Motor neuron (in vitro differentiated cells): ENCODE measurements around the gene AOAH. TPM values are rescaled to one million over a fixed set of nuclear protein-coding genes. Genes with fewer than 3 reads are reported as not detected.

Experiments used
- ATAC-seq, 8 experiments: fragments of 200-7000 bp; cut with Tn5 transposase; replicated peaks in 6 of 8; 2 replicates each; pipeline ENCODE4 v1.8.0; 2021; ENCODE audit warnings: mild to moderate bottlenecking in 8 of 8, moderate library complexity in 8 of 8
- H3K27ac ChIP-seq, 2 donors: fragments of 250-450 bp; sonication (Bioruptor Pico); 2 replicates each; pipeline ENCODE4 v1.9.0; 2021; ENCODE audit warnings: antibody characterized with exemption in 2 of 2, mild to moderate bottlenecking in 2 of 2, moderate library complexity in 1 of 2
- H3K4me1 ChIP-seq, 2 donors: fragments of 250-450 bp; sonication (Bioruptor Pico); replicated peaks in 1 of 2; 2 replicates each; pipeline ENCODE4 v1.6.1; 2021; ENCODE audit warnings: antibody characterized with exemption in 2 of 2, mild to moderate bottlenecking in 2 of 2, moderate library complexity in 1 of 2
- H3K4me3 ChIP-seq, 5 donors: fragments of 250-450 bp; sonication (Bioruptor Pico); 2 replicates each; pipeline ENCODE4 v1.9.0; 2021; ENCODE audit warnings: antibody characterized with exemption in 5 of 5, mild to moderate bottlenecking in 5 of 5, moderate library complexity in 4 of 5
- WGBS, 10 experiments: fragments of 450-650 bp; shearing (Covaris generic); methylation state at CpG; one replicate each; pipeline ENCODE4 v1.0.0; 2022; 5-methylcytosine and 5-hydroxymethylcytosine counted together
- in situ Hi-C, 9 experiments: fragments of 400-800 bp; cut with MboI; loops; one replicate each; pipeline ENCODE4 v1.15.0; 2021; ENCODE audit warnings: low sequenced_read_pairs in 9 of 9, low pct_unique_long_range_greater_than_20kb in 2 of 9; ENCODE audit not compliant: unreplicated experiment in 9 of 9
- total RNA-seq, 8 experiments: library from RNA; unstranded; fragments of 300-600 nt; gene quantifications; 2 replicates each; pipeline versions ENCODE4 v1.2.3 to v1.2.4, GENCODE V29; 2022

The AOAH gene
- total RNA-seq, 8 experiments from 2014 or later, result 0.25 to 1.2 (median 0.81) TPM

DNA sequence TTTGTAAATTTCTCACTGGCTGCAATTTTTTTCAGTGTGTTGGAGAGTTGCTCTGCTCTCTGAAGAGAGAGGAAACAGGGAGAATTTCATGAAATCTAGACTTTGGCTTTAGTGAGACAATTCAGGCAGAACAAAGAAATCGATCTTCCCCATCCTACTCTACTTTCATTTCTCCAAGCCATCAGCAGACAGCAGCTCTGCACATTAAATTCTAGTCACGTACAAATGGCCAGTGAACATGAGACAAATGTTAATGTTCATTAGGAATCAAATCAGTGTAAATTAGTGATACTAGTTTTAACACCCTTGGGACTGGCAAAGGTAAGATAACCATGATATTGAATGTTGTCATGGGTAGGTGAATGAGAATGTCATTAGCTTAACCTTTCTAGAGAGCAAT, 193.8 kb downstream of the AOAH start:
- no peak overlapping the region for H3K27ac ChIP-seq
- H3K4me1 ChIP-seq, result peaks cover 4 to 20% of the 10 kb centered on the region in 2 donors
- in situ Hi-C loops, result no loop called here
- no peak overlapping the region for H3K4me3 ChIP-seq
- no peak for ATAC-seq
- 22 to 90% (median 75%) methylated on average over 1 to 2 of the region's 2 CpGs; no CpG with 5 or more reads in 2 of the 10 experiments for WGBS, 10 experiments

DNA sequence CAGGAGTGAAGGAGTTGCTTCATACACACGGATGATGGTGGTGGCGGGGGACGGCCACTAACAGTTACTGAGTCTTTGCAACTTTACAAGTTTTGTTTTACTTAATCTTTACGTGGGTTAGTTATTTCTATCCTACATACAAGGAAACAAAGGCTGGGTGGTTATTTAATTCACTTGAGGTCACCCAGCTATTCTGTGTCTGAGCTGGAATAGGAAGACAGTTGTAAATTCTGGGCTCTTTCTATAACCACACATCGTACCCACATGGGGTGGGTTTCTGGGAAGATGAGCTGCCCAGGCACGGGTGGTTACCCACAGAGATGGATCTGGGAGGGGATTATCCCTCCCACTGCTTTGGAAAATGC, 196.8 kb downstream of the AOAH start:
- Histone ChIP-seq H3K4me1 (peaks cover 9 to 27% of the 10 kb centered on the region in 2 donors), H3K27ac (no peak overlapping the region), H3K4me3 (no peak overlapping the region)
- in situ Hi-C loops, result no loop called here
- no peak for ATAC-seq
- WGBS, 10 experiments, result 40 to 100% (median 88%) methylated on average over 1 to 4 of the region's 6 CpGs; no CpG with 5 or more reads in 4 of the 10 experiments

DNA sequence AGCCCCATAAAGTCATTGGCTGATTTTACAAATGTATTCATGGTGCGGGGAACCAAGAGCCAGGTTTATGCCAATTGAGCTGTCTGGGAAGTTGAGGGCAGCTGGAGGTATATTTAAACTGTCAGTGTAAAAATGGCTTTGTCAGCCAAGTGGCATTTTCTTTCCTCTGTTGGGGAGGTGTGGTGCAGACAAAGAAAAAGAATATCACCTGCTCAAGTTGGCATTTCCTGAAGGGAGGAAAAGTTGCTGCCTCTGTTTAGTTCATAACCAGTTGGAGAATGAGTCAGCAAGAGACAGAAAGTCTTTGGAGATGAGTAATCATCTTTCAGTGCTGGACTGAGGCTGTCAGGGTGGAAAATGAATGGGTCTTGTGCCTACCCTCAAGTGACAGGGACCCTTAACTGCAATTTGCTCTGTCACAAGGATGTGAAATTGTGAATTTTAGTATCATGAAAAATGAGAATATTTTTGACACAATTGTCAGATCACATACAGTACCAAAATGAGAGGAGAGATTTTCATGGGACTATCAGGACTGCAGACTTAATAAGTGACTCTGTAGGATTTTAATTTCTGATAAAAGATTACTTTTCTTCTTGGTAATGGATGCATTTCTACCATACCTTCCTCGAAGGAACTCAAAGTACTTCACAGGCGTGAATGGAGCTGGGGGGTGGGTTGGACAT, 197.3 kb downstream of the AOAH start:
- in situ Hi-C loops, result no loop called here
- peak in 7 of 8 experiments; percentile 49 to 96 (median 67) for ATAC-seq

DNA sequence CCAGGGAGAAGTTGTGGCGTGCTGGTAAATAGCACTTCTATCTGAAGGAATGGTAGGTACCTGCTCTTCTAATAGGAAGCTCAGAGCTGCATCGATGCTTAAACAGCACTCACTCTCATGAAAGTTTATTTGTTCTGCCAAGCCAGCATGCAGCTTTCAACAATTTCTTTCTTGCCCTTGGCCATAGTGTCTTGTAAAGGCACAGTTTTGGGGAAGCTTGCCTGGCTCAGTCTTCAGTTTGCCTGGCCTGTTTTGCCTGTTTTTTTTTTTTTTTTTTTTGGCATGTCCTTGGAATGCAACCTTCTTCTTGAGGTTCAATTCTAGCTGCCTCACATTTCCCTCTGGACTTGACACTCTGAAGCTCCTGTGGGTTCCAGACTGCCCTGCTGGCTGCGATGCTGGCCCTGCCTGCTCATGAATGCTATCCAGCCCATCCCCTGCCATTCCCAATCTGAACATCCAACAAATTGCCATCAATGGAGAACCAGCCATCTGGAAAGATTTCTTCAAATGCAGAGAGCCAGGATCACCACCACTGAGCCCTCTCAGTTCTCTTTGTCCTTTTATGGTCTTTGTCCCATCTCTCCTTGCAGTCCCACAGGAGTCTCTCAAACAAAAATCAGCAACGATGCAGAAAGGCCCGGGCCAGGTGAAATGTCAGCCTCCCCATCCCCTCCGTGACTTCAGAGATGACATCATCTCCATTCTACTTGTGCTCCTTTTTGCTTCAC, 200.8 kb downstream of the AOAH start:
- Histone ChIP-seq H3K27ac (no peak overlapping the region), H3K4me3 (no peak overlapping the region), H3K4me1 (peaks cover 10 to 11% of the 10 kb centered on the region in 2 donors)
- peak in 3 of 8 experiments; percentile 46 to 58 (median 52) for ATAC-seq
- in situ Hi-C loops, result no loop called here
- 0 to 83% (median 61%) methylated on average over 1 to 6 of the region's 6 CpGs; no CpG with 5 or more reads in 2 of the 10 experiments for WGBS, 10 experiments

More for the DNA sequence above, 197.3 kb downstream of the AOAH start:
- WGBS, 10 experiments, result 27 to 100% (median 85%) methylated on average over 1 to 3 of the region's 3 CpGs; no CpG with 5 or more reads in 2 of the 10 experiments
- Histone ChIP-seq H3K4me1 (peaks cover 11 to 30% of the 10 kb centered on the region in 2 donors), H3K27ac (no peak overlapping the region), H3K4me3 (no peak overlapping the region)

DNA sequence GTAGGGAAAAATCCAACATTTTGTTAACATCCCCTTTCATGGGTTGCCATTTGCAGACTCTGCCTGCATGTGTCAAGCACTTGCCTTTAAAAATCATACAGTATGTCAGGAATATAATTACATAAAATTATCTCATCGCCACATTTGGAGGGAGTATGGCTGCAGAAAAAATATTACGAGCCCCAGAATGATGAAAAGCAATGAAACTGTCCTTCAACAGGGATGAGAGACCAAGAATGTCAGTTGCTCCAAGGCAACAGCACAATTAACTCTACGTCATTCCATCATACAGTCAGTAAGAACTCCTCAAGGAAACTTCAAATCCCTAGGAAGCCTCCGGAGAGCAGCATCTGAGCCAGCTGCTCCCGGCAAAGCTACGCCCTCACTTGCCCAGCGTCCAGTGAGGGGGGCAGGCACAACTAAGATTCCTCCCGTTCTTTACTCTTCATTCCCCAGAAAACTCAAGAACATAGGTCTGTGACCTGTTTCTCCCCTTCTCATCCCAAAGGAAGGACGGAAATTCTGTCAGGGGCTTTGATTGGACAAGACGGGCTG, 201.8 kb downstream of the AOAH start:
- no peak for ATAC-seq
- WGBS, 10 experiments, result 40 to 100% (median 86%) methylated on average over 1 to 9 of the region's 10 CpGs; no CpG with 5 or more reads in 1 of the 10 experiments
- Histone ChIP-seq H3K4me3 (no peak overlapping the region), H3K27ac (no peak overlapping the region), H3K4me1 (peaks cover 10 to 11% of the 10 kb centered on the region in 2 donors)
- in situ Hi-C loops, result no loop called here

DNA sequence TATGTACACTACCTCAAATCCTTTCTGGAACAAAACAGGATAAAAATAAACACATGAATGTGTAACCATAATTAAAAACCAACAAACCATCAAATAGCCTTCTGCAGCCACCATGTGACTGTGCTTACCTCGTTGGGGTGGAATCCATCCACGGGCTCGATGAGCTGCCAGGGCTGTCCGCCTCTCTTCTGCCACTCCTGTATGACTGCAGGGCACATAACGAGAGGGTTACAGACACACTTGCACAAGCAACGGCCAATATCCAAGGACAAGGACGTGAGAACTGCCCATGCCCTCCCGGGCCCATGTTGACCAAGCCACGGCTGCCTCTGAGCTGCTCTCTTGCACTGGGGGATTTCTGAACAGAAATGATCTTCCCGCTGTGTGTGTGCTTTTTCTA, 202.4 kb downstream of the AOAH start:
- in situ Hi-C loops, result no loop called here
- H3K27ac ChIP-seq, result no peak overlapping the region
- H3K4me1 ChIP-seq, result peaks cover 10% of the 10 kb centered on the region in 2 donors
- 27 to 100% (median 89%) methylated on average over 1 to 10 of the region's 10 CpGs; no CpG with 5 or more reads in 1 of the 10 experiments for WGBS, 10 experiments
- peak in 2 of 8 experiments; percentile 39 to 48 for ATAC-seq
- no peak overlapping the region for H3K4me3 ChIP-seq

DNA sequence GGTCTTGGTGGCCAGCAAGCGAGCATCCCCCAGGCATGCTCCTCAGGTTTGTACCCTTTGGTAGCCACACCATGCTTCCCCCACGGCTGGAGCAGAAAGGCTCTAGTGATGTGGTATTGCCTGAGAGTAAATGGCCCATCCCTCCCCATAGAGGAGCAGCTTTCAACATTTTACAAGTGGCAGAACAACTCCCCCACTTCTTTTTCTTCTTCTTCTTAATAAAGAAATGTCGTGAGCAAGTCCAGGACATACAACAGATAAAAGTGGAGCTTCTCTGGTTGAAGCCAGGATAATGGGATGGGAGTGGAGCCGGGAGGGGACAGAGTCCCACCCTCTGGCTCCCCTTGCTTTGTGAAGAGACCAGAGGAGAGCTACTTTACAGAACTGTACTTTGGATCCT, 203.2 kb downstream of the AOAH start:
- H3K4me3 ChIP-seq, result no peak overlapping the region
- 8 to 100% (median 71%) methylated on average over 1 to 3 of the region's 4 CpGs; no CpG with 5 or more reads in 3 of the 10 experiments for WGBS, 10 experiments
- ATAC-seq, result no peak
- peaks cover 11 to 13% of the 10 kb centered on the region in 2 donors for H3K4me1 ChIP-seq
- H3K27ac ChIP-seq, result no peak overlapping the region
- in situ Hi-C loops, result no loop called here

DNA sequence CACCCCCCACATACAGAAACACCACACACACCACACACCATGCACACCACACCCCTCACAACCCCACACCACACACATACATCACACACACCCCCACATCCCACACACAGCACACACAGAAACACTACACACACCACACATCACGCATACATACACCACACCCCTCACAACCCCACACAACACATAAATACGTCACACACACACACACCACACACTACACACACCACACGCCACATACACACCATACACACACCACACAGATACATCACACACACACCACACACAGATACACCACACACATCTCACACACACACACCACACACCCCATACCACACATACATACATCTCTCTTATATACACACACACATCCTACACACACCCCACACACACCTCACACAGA, 208.4 kb downstream of the AOAH start:
- no peak overlapping the region for H3K27ac ChIP-seq
- peaks cover 4 to 5% of the 10 kb centered on the region in 2 donors for H3K4me1 ChIP-seq
- in situ Hi-C loops, result no loop called here
- no peak overlapping the region for H3K4me3 ChIP-seq
- no peak for ATAC-seq
- 80 to 100% methylated on average over 1 of the region's 3 CpGs; no CpG with 5 or more reads in 8 of the 10 experiments for WGBS, 10 experiments

DNA sequence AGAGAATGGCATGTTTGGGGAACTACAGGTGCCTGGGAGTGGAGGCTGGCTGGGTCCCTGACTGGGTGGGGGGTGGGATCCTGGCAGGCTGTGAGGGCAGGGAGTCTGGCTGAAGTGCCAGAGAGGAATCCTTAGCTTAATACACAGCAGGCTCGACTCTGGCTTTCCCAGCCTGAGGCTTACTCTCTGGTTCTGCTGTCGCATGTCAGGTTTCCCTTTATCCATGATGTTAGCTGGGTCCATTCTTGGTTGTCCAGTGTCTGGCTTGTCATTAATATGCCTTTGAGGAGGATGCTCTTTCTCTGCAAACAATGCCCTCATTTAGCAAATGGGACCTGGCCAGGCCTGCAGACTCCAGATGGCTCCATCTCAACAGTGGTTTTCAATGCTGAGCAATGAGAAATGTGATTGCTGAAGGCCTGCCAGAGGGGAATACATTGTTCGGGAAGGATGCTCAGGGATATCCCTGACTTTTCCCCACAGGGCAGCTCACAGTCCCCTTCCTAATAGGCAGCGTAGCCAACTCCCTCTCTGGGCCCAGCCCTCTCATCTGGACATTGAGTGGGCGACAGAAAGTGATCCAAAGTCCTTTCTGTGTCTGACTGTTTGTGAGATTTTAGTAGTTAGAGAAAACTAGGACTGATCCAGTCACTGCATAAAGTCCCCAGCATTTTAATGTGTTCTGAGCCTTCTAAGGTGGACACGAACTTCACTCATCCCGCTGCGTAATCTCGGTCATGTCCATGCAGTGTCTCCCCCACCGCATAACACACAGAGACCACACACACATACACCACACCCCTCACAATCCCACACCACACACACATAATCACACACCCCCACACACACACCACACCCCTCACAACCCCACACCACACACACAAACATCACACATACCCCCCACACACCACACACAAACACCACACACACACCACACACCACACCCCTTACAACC, 209.7 kb downstream of the AOAH start:
- peak in 5 of 8 experiments; percentile 38 to 76 (median 55) for ATAC-seq
- Histone ChIP-seq H3K4me1 (peaks cover 5 to 8% of the 10 kb centered on the region in 2 donors), H3K4me3 (no peak overlapping the region), H3K27ac (no peak overlapping the region)
- in situ Hi-C loops, result no loop called here
- 42 to 78% (median 64%) methylated on average over 2 to 5 of the region's 10 CpGs; no CpG with 5 or more reads in 4 of the 10 experiments for WGBS, 10 experiments

DNA sequence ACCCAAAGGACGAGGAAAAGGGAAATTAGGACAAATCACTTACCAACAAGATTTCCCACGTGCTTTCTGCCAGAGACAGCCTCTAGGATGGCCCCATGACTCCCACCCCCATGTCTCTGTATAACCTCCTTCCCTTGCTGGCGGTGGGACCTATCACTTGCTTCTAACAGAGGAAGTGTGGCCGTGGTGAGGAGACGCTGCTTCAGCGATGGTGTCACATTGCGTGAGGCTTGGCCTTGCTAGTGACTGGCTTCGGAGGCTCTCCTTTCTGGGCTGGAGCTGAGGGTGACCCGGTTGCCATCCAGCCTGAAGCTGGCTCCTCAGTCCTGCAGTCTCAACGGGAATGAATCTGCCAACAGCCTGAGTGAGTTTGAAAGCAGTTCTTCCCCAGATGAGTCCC, 210.9 kb downstream of the AOAH start:
- in situ Hi-C loops, result no loop called here
- Histone ChIP-seq H3K4me1 (peaks cover 5 to 8% of the 10 kb centered on the region in 2 donors), H3K27ac (no peak overlapping the region), H3K4me3 (no peak overlapping the region)
- WGBS, 10 experiments, result 0 to 100% (median 82%) methylated on average over 1 to 6 of the region's 10 CpGs; no CpG with 5 or more reads in 4 of the 10 experiments
- ATAC-seq, result no peak

DNA sequence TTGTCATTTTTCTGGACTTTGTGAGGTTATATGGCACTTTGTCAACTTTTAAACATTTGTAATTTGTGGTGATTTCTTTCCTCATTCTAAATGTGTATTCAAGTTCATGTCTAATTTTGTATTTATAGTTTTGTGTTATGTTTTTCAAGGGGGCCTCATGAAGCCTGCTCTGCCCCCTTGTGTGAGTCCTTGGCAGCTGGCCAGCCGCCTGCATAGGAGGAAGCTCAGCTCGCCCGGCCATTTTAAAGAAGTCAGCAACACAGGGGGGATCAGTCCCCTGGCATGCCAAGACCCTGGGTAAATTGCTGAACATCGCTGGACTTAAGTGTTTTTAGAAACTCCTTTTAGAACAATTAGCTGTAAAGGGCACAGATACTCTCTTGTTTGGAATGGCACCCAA, 211.7 kb downstream of the AOAH start:
- 60 to 96% (median 75%) methylated on average over 1 to 4 of the region's 4 CpGs; no CpG with 5 or more reads in 1 of the 10 experiments for WGBS, 10 experiments
- ATAC-seq, result no peak
- in situ Hi-C loops, result no loop called here
- H3K4me3 ChIP-seq, result no peak overlapping the region
- no peak overlapping the region for H3K27ac ChIP-seq
- peaks cover 12 to 15% of the 10 kb centered on the region in 2 donors for H3K4me1 ChIP-seq

DNA sequence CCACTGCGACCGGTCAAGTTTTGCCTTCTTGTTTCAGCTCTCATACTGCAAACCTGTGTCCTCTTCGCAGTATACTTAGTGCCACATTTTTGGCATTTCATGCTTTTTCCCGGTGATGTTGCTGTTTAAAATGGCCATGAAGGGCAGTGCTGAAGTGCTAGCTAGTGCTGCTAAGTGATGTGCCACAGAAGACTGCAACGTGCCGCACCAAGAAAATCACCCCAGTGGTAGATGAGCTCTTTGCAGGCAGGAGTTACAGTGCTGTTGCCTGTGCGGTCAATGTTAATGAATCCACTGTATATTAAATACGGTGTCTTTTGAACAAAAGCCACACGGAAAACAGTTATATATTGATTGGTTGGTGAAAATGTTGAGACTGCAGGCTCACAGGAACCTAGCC, 214.3 kb downstream of the AOAH start:
- peak in 5 of 8 experiments; percentile 22 to 70 (median 39) for ATAC-seq
- 40 to 89% (median 67%) methylated on average over 1 to 8 of the region's 9 CpGs for WGBS, 10 experiments
- in situ Hi-C loops, result no loop called here
- H3K4me3 ChIP-seq, result no peak overlapping the region
- peaks cover 19% of the 10 kb centered on the region in 2 donors for H3K4me1 ChIP-seq
- no peak overlapping the region for H3K27ac ChIP-seq
